GM19025 (cell line): Measurements from ENCODE around the gene GAREM1.

Experiments used
- ATAC-seq: cut with Tn5 transposase; IDR thresholded peaks from one replicate; pipeline ENCODE4 v1.9.1; 2021; ENCODE audit warnings: mild to moderate bottlenecking, low read depth, moderate library complexity; ENCODE audit not compliant: unreplicated experiment

Gene GAREM1

GRCh38 chr18:32216390-32216789 is 254.3 kb downstream of the GAREM1 start:
- ATAC-seq = no peak

GRCh38 chr18:32213693-32214092 is 257.0 kb downstream of the GAREM1 start:
- no peak for ATAC-seq
